IPS DF 19.7 (cell line): ENCODE measurements around the gene TAF1C.

ENCODE experiments used
- DNase-seq: peaks from one replicate; pipeline ENCODE4 v3.0.0-alpha.2; 2013; ENCODE audit warnings: low read depth, low spot score

The TAF1C gene

DNA sequence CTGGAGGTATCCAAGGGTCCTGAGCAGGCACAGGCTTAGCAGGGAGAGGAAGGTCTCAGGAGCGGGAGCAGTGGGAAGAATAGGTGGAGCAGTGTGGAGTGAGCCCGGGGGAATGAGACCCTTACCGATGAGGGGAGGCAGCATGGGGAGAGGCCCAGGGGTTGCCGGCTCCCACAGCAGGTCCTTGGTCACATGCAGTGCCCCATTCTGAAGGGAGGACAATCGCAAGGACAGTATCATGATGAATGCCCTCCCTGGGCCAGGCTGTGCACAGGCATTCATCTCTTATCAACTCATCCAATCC lies 3.3 kb downstream of the TAF1C start:
- DNase-seq, result no peak

DNA sequence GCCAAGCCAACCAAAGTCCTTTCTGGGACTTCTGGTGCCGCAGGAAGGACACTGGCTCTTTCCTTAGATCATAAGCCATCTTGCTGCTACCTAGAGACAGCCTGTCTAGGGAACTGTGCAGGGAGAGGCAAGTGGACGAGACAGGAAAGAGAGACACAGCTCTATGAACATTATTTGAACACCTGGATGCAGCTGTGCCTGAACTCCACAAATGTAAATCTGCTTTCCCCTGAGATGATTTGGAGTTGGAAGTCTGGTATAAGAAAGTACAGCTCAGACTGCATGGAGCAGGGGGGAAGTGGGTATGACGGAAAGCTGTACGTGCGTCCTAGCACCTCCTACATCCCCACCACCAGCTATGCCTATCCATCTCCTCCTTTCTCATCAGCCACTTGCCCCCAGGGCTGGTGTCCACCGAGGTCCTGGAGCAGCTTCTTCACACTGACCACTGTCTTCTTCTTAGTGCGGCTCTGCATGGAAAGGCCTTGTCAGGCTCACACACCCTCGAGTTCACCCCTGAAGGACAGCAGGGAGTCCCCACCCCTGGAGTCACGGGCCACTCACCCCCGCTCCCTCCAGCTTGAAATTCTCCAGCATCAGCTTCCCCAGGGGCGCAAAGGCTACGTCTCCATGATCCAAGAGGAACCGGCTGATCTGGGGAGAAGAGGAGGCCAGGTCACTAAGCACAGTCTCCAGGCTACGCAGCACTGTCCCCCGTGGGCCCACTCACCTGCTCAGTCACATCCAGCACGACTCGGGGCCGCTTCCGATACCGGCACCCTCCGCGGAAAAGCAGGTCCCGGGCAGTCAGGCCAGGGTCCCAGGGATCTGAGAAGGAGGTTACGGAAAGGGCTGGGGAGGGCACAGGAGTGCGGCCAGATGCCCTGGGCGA lies 3.9 kb downstream of the TAF1C start:
- DNase-seq, result no peak

DNA sequence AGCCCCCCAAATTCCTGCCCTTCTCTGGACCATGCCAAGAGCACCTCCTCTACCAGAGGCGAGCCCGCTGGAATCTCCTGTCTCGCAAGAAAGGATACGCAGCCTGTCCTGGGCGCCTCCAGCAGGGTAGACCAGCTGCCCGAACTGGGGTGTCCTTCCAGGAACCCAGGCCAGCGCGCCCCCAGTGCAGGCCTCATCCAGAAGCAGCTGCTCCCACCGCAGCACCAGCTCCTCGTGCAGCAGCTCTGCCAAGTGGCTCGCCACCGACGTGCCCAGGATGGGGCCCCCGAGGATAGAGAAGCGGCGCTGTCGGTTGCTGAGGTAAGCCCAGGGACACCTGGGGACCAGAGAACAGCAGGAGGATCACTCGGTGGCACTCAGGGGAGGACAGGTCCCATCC lies 4.8 kb downstream of the TAF1C start:
- DNase-seq, result no peak

DNA sequence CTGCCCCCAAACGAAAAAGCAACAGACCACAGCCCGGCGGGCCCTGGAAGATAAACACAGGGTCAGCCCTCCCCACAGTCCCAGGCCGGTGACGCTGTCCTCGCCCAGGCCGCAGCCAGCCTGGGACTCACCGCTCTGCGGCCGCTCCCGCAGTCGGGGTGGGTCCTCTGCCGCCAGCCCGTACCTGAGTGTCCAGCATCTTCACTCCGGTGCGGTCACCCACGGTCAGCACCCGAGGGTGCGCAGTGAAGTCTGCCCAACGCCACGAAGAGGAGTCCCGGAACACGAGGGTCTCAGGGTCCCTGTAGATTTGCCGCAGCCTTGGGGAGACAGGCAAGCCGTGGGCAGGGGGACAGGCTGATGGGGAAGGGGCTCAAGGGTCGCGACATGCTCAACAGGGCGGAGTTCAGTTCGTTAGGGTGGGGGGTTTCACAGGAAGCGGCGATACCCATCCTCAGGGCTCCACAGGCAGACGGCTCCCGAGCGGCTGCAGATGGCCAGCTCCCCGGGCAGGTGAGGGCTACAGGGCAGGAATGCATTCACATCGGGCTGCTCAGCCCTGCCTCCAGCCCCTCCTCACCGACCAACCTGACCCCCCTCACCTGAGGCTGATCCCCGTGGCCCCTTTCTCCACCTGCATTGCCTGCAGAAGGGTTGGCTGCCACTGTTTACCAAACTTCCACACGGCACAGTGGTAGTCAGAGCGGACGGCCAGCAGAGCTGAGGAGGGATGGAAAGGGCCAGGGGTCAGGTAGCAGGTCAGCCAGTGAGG lies 5.5 kb downstream of the TAF1C start:
- DNase-seq, result no peak

DNA sequence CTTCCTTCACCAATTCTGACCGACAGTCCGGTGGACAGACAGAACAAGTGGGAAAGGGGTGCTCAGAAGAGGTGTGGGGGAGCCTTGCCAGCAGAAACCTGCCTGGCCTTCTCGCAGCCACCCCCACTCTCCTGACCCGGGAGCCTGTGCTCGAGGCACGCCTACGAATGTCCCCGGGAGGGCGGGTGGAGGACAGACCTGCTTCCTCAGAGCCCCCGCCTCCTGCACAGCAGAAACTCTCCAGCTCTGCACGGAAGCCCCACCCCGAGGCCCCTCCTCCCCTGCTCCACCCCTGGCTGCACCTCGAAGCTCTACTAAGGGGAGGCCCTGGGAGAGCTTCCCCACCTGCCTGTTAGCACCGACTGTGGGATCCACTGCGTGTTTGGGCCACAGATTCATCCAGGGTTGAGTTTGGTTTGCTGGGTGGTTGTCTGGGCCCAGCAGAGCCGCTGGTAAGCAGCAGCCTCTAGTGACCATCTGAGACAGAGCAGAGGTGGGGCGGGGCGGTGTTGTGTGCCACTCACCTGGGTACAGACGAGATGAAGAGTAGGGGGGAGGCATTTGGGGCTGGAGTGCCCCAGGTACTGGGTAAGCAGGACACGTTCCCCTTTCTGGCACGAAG lies 6.2 kb downstream of the TAF1C start:
- DNase-seq, result no peak

DNA sequence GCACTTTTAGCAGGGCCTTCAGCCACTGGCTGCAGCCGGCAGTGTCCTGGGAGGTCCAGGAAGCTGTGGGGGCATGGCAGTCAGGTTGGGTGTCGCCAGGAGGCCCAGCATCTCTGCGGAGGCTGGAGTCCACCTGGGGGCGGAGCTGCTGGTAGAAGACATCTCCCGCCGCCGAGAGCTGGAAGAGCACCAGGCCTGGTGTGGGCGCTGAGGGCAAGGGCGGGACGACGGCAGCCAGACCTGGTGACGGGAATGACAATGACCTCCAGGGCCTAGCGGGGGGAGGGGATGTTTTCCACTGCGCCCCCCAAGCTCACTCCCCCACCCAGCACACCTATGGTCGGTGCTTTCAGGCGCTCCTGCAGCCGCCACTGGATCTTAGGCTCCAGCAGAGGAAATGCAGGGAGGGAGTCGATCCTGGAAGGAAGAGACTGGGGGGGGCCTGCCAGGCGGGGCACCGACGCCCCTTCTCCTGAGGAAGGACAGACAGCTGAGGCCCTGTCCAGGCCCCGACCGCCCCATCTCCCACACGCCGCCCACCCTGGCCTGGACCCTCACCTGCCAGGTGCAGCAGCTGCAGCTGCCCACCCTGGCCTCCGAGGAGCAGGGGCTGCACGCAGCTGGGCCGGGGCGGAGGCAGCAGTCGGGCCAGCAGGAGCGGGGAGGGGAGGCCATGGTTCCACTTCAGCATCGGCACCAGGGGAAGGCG lies 7.1 kb downstream of the TAF1C start:
- no peak for DNase-seq

DNA sequence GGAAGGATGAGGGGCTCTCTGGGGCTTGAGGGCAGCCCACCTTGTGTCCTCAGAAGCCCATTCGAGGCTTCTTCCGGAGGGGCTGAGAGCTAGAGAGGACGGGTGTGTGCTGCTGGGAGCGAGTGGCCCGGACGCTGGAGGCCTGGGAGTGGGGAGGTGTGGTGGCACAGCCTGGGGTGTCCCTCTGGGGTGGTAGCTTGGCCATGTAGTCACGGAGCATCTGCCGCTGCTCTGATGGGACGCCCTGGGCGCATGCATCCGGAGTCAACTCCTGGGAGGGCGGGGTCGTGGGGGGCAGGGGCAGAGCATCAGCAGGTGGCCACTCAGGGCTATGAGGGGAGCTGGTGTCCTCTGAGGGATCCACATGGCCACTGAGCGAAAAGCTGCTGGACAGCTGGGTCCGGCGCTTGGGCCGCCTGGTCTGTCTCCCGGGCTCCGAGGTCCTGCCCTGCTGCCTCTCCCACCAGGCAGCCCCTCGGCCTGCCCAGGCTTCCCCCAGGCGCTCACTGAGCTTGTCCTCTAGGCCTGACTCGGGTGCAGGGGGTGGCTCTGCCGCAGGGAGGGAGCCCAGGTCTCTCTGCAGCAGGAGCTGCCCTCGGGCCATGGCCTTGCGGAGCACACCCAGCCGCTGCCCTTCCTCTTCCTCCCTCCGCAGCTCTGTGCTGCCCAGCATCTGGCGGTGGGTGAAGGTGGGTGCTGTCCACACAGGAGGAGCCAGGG lies 7.8 kb downstream of the TAF1C start:
- no peak for DNase-seq

DNA sequence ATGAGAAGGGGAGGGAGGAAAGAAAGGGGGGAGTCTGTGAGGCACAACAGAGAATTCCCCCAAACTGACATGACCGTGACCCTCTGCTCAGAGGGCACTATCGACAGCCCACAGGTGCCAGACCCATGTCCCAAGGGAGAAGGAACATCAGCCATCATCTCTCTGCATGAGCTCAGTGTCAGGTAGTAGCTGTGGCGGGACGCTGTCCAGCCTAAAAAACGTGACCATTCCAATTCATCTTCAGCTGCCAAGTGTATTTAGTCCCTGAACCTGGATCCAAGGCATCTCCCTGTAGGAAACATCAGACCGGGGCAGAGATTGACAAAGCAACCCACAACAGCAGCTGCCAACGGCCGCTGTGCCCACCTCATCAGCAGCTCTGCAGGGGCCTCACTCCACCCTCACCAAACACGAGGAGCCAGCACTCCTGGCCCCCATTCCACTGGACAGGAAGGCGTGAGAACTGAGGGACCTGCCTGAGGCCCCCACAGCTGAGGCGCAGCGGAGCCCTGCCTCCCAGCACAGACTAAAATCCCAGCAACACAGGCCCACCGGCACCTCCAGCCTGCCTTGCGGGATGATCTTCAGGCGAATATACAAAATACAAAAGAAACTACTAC lies 8.6 kb downstream of the TAF1C start:
- no peak for DNase-seq

DNA sequence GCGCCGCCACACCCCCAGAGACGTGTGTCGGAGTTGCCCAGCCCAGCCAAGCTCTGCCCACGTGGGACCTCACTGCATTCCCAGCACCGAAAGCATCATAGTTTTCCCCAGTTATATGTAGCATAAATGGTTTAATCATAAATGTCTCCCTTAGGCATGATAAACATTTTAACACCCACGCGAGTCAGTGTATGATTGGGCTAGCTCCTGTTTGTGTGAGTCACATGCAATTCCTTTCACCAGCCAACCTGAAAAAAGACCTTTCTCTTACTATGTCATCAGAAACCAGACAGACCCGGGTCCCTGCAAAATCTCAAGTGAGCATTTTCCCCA lies 9.2 kb downstream of the TAF1C start:
- no peak for DNase-seq

DNA sequence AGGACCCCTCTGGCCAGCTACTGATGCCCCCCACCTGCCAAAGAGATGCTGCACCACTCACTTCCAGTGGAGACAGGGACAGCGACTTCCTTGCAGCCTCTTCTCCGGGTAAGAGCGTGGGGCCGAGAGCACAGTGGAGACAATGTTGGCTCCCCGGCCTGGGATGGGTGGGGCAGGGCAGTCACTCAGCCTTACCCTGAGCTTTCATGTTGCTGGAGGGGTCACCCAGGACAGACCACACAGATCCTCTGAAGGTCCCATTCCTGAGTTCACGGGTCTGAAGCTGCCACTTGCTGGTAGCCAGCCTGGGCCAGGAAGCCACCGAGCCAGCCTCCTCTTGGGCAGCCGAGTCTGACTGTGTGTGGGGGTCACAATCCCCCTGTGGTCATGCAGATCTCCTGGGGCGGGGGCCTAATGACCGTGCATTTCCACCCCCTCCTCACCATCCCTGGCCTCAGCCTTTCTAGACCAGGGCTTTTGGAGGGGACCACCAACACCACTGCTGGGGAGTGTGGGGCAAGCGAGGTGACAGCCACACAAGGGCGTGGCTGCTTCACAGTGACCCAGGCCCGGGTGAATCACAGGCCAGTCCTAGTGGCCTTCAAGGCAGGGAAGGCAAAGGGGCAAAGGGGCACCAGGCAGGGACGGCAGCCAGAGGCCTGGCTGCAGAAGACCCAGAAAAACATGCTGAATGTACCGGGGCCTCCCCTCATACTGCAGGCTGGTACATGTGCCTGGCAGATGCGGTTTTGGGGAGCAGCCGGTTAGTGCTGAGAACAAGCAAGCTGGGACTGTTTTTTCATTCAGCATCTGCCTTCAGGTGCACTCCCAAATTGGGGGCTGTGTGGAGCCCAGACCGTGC lies 10.4 kb downstream of the TAF1C start:
- DNase-seq, result no peak

DNA sequence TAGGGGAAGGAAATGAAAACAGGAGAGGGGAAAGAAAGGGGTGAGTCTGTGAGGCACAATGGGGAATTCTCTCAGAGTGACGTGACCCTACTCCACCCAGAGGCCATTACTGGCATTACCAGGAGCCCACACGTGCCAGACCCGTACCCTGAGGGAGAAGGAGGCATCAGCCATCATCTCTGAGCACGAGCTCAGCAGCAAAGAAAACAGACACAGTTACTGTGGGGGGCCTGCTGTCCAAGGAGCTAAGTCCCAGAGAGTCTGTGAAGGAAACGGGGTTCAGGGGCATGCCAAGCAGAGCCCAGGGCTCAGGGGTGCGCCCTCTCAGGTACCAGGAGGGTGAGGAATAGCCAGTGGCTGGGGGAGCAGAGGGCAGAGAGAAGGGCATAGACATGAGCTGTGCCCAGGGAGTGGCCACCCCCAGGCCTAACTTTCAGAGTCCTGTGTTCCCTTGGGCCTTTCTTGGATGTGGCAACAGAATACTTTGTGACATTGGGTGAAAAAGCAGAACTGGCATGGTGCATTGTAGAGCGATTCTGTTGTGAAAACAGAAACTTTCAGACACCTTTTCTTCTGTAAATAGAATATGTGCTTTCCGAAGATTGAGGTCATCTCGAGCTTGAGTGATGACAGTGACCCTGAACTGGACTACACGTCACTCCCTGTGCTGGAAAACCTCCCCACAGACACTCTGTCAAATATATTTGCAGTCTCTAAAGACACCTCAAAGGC lies 11.3 kb downstream of the TAF1C start:
- DNase-seq, result no peak

DNA sequence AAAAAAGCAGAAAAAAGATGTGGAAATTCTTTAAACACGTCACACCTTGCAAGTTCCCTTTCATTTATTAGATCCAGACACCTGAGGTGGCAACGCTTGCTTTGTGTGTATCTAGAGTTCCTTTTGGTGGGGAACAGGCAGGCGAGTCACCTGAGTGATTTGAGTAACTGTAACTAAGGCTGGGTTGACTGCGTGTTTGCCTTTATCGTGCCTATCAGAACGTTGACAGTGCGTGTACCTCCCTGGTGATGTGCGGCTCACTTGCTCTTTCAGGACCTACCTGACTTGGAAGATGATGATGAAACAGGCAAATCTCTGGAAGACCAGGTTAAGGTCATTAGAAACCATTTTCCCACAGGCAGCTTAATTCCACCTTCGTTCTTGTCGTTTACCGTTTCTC lies 12.5 kb downstream of the TAF1C start:
- no peak for DNase-seq

DNA sequence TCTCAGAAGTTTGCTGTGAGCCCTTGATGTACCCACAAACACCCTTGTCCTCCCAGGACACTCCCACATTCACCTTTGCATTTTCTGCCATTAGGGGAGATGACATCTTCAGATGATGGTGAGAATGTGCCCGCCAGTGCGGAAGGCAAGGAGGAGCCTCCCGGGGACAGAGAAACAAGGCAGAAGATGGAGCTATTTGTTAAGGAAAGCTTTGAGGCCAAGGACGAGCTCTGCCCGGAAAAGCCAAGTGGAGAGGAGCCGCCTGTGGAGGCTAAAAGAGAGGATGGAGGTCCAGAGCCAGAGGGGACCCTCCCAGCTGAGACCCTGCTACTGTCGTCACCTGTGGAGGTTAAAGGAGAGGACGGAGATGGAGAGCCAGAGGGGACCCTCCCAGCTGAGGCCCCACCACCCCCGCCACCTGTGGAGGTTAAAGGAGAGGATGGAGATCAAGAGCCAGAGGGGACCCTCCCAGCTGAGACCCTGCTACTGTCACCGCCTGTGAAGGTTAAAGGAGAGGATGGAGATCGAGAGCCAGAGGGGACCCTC lies 17.0 kb downstream of the TAF1C start:
- DNase-seq, result no peak

DNA sequence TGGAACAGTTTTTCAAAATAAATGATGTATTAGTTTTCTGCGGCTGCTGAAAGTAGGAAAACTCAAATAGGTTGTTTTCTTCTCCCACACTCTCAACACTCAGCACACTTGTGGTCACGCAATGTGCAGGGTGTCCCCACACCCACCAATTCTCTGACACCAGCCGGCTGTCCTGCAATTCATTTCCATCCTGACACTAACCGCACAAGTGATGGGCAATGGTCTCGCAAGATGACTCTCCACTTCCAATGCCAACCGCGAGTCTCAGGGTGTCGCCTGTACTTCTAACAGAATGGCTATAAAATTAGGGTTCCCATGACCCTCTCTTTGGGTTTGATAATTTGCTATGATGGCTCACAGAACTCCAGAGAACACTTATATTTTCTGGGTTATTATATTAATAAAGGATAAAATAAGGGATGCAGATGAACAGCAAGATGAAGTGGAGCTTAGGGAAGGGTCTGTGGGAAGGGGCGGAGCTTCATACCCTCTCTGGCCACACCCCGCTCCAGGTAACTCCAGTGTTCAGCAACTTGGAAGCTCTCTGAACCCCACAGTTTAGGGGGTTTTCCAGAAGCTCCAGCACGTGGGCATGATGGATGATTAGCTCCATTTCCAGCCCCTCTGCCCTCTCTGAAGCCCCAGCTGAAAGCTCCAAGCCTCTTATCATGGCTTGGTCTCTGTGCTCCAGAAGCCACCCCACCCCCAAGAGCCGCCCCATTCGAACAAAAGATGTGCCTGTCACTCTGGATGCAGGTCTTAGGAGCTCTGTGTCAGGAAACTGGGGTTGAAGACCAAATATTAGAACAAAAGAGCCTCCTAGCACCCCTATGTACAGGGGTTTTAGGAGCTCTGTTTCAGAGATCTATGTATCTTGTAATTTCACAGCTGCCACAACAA lies 19.8 kb downstream of the TAF1C start:
- no peak for DNase-seq

DNA sequence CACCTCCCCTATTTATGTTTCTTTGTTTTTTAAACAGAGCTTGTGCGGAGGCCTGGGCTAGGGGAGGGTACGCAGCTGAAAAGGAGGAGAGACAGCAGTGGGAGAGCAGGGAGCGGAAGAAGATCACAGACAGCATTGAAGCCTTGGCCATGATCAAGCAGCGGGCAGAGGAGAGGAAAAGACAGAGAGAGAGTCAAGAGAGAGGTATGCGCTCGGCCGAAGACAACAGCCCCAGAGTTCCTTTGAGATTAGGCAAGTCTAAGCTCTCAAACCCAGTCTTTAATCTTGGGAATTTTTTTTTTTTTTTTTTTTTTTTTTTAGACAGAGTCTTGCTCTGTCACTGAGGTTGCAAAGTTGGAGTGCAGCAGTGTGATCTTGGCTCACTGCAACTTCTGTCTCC lies 21.1 kb downstream of the TAF1C start:
- no peak for DNase-seq

DNA sequence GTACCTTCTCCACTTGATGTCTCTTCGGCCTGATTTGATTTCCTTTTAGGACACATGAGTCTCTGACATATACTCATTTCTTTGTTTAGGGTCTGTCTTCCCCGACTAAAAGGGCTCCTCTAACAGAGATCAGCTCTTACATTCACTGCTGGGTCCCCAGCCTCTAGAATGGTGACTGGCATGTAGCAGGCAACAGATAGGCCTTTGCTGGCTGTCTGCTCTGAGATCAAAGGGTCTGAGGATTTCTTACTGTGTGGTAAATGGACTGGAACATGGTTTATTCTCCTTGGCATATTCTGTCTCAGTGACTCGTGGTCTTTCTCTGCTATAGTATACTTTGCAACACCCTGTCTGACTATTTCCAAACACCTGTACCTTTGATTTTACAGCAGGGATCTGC lies 25.1 kb downstream of the TAF1C start:
- DNase-seq, result no peak

DNA sequence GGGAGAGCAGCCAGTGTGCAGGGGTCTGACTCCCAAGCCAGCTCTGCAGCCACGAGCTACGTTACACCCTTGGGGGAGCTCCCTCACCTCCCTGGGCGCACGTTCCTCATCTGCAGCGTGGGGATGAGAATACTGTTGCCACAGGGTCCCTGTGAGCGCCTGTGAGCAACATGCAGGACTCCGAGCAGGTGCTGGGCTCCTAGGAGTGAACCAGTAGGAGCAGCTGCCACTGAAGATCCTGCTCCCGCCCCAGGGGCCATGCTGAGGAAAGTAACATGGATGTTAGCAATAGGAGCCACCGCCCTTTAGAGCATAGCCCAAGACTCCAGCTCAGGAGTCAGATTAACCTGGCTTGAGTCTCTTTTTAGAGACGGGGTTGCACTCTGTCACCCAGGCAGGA lies 25.8 kb downstream of the TAF1C start:
- DNase-seq, result no peak

DNA sequence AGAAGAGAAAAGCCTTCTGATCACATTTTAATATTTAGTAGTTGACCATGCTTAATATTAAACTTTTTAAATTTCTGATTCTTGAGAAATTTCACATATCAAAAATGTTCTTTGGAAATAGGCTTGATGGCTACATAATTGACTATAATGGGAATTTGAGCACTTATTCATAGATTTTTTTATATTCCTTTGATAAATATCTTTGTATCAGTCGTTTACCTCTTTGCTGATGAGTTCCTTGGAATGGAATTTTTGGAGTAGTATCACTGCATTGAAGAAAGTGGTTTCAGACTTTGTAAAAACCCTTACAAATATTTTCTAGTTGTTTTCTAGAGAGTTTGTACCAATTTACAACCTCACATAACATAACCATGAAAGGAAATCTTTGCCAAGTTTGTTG lies 27.1 kb downstream of the TAF1C start:
- no peak for DNase-seq
